OCI-LY7 (cell line): Measurements from ENCODE around the gene UBE4B.

Source experiments
- EZH2phosphoT487 ChIP-seq: fragments of 200-600 bp; sonication (generic); IDR thresholded peaks from 2 replicates; pipeline ENCODE4 v1.6.1; 2018; ENCODE audit warnings: low read depth, borderline replicate concordance, mild to moderate bottlenecking, mixed run types, antibody characterized with exemption, low read length, moderate library complexity, mixed read lengths
- TF ChIP-seq, protein P1 (sequence below): fragments of 200-600 bp; sonication (generic); conservative IDR thresholded peaks from 2 replicates; pipeline ENCODE4 v1.5.1; 2014; ENCODE audit warnings: mild to moderate bottlenecking, antibody characterized with exemption, low read length, moderate library complexity, mixed read lengths

DNA sequence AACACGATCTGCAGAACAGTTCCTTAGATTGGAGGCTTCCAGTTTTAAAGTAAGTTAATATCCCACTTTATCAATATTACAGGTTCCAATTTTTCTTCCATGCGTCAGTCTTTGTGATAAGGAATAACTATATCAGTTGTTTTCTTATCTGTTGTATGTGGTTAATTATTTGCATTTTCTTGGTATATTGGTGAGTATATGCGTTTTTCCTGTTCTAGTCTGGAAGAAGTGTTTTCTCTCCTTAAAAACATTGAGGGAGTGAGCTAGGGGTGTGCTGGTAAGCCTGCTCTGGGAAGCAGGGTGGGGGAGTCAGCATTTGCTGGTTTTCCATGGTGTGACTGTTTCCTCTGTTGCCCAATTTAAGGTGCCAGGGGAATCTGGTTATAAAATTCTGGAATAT, 127.4 kb downstream of the UBE4B start:
- no peak for TF ChIP-seq EZH2phosphoT487
- TF ChIP-seq, protein P1, sequence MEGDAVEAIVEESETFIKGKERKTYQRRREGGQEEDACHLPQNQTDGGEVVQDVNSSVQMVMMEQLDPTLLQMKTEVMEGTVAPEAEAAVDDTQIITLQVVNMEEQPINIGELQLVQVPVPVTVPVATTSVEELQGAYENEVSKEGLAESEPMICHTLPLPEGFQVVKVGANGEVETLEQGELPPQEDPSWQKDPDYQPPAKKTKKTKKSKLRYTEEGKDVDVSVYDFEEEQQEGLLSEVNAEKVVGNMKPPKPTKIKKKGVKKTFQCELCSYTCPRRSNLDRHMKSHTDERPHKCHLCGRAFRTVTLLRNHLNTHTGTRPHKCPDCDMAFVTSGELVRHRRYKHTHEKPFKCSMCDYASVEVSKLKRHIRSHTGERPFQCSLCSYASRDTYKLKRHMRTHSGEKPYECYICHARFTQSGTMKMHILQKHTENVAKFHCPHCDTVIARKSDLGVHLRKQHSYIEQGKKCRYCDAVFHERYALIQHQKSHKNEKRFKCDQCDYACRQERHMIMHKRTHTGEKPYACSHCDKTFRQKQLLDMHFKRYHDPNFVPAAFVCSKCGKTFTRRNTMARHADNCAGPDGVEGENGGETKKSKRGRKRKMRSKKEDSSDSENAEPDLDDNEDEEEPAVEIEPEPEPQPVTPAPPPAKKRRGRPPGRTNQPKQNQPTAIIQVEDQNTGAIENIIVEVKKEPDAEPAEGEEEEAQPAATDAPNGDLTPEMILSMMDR: no peak
